HepG2 (cell line): Measurements from ENCODE around the gene ASCC2. TPM values are rescaled to one million over a fixed set of nuclear protein-coding genes. Genes with fewer than 3 reads are reported as not detected.
A peak's percentile ranks its signal among the peaks of the same experiment; 100 is the strongest.

Experiments
- ARID4A ChIP-seq: sonication (generic); formaldehyde crosslinking; IDR thresholded peaks from 2 replicates; pipeline ENCODE4 v1.5.0; 2020; ENCODE audit warnings: mild to moderate bottlenecking, missing genetic modification reagents, borderline replicate concordance
- ARNT ChIP-seq: fragments of 450-650 bp; IDR thresholded peaks from 2 replicates; pipeline ENCODE4 v1.6.1; 2017
- BRD4 ChIP-seq: sonication (generic); formaldehyde crosslinking; IDR thresholded peaks from 2 replicates; pipeline ENCODE4 v1.4.0; 2020; ENCODE audit warnings: missing genetic modification reagents
- CHD4 ChIP-seq: fragments of 200-600 bp; sonication (generic); IDR thresholded peaks from 2 replicates; pipeline ENCODE4 v1.7.0; 2017; ENCODE audit warnings: mild to moderate bottlenecking, low read length, borderline replicate concordance
- DZIP1 ChIP-seq: sonication (generic); formaldehyde crosslinking; IDR thresholded peaks from 2 replicates; pipeline ENCODE4 v1.5.0; 2020; ENCODE audit warnings: mild to moderate bottlenecking, missing genetic modification reagents
- FIP1L1 ChIP-seq: fragments of 200-400 bp; formaldehyde crosslinking; IDR thresholded peaks from 2 replicates; pipeline ENCODE4 v1.6.1; 2018; ENCODE audit warnings: low read depth, mild to moderate bottlenecking, low read length, moderate library complexity, borderline replicate concordance; ENCODE audit not compliant: insufficient read depth
- HMG20A ChIP-seq: IDR thresholded peaks from 2 replicates; pipeline ENCODE4 v1.6.1; 2016; ENCODE audit warnings: borderline replicate concordance
- HNRNPH1 ChIP-seq: fragments of 200-400 bp; formaldehyde crosslinking; optimal IDR thresholded peaks from 2 replicates; pipeline ENCODE3; 2017; ENCODE audit warnings: mild to moderate bottlenecking, low read depth, low read length
- MATR3 ChIP-seq: sonication (generic); formaldehyde crosslinking; IDR thresholded peaks from 2 replicates; pipeline ENCODE4 v1.4.0; 2020; ENCODE audit warnings: missing genetic modification reagents
- MAX ChIP-seq: IDR thresholded peaks from 2 replicates; pipeline ENCODE4 v1.6.1; 2012; ENCODE audit warnings: inconsistent platforms
- MEIS1 ChIP-seq: sonication (generic); formaldehyde crosslinking; IDR thresholded peaks from 2 replicates; pipeline ENCODE4 v1.9.0; 2021; ENCODE audit warnings: mild to moderate bottlenecking, missing genetic modification reagents, moderate library complexity, borderline replicate concordance
- ONECUT2 ChIP-seq: sonication (generic); formaldehyde crosslinking; IDR thresholded peaks from 2 replicates; pipeline ENCODE4 v1.4.0; 2020; ENCODE audit warnings: missing genetic modification reagents
- RELA ChIP-seq: sonication (generic); formaldehyde crosslinking; IDR thresholded peaks from 2 replicates; pipeline ENCODE4 v1.4.0; 2020; ENCODE audit warnings: missing genetic modification reagents
- SIX1 ChIP-seq: sonication (generic); formaldehyde crosslinking; IDR thresholded peaks from 2 replicates; pipeline ENCODE4 v1.4.0; 2020; ENCODE audit warnings: missing genetic modification reagents, borderline replicate concordance
- TFAP4 ChIP-seq: sonication (generic); IDR thresholded peaks from 2 replicates; pipeline ENCODE4 v1.6.1; 2016; ENCODE audit warnings: low read depth, borderline replicate concordance
- ZFP36L1 ChIP-seq: sonication (generic); formaldehyde crosslinking; IDR thresholded peaks from 2 replicates; pipeline ENCODE4 v1.8.0; 2022; ENCODE audit warnings: mild to moderate bottlenecking, missing genetic modification reagents, moderate library complexity
- ZNF761 ChIP-seq: sonication (generic); formaldehyde crosslinking; conservative IDR thresholded peaks from 2 replicates; pipeline ENCODE4 v1.4.0; 2020; ENCODE audit warnings: mild to moderate bottlenecking, missing genetic modification reagents
- ZNF841 ChIP-seq: sonication (generic); formaldehyde crosslinking; IDR thresholded peaks from 2 replicates; pipeline ENCODE4 v1.8.1; 2023; ENCODE audit warnings: missing genetic modification reagents, borderline replicate concordance
- ZXDC ChIP-seq: sonication (generic); formaldehyde crosslinking; IDR thresholded peaks from 2 replicates; pipeline ENCODE4 v1.5.0; 2020; ENCODE audit warnings: mild to moderate bottlenecking, missing genetic modification reagents
- polyA plus RNA-seq, 8 experiments: library from polyadenylated mRNA; depleted of rRNA in 3 of 8; stranded (reverse) in 7 of 8; unstranded in 1 of 8; fragments of >200 nt; fragmentation: Illumina TruSeq in 4 of 8; extraction: Trizol in 4 of 8; gene quantifications; 2 replicates each; pipeline versions ENCODE4 v1.2.1 to v1.2.3, GENCODE V29; 2011 to 2016; ENCODE audit warnings: low read depth in 4 of 8, missing spikeins in 1 of 8, mixed read lengths in 1 of 8; ENCODE audit not compliant: insufficient read depth in 1 of 8
- total RNA-seq, 5 experiments: library from RNA; depleted of rRNA; stranded (reverse); fragments of >200 nt; fragmentation: Illumina TruSeq; extraction: Trizol; gene quantifications; 2 replicates each; pipeline ENCODE4 v1.2.3, GENCODE V29; 2016; ENCODE audit warnings: low read depth in 1 of 5

The ASCC2 gene
- total and polyA plus RNA-seq, 2 of the 13 experiments (the other 11 are each of a cell fraction or from before 2014, with no cell fraction given): 26.2 to 26.3 TPM

GRCh38 chr22:29782061-29782845 lies 55.8 kb downstream of the ASCC2 start (continued):
- TF ChIP-seq DZIP1 (no peak), ARNT (no peak), ZNF761 (CRISPR knock-in tag) (no peak), ARID4A (CRISPR knock-in tag) (peak; percentile 40; the same call in 1 of the 2 replicates), HNRNPH1 (no peak), RELA (CRISPR knock-in tag) (no peak), MATR3 (CRISPR knock-in tag) (no peak), HMG20A (CRISPR knock-in tag) (no peak), TFAP4 (peak; percentile 55; the same call in 1 of the 2 replicates), CHD4 (no peak), ZFP36L1 (CRISPR knock-in tag) (no peak), ZXDC (CRISPR knock-in tag) (no peak), ONECUT2 (CRISPR knock-in tag) (no peak), MAX (no peak), ZNF841 (no peak), FIP1L1 (no peak), MEIS1 (peak; percentile 95; the same call in 1 of the 2 replicates), SIX1 (CRISPR knock-in tag) (no peak), BRD4 (CRISPR knock-in tag) (no peak)
